Measurements from ENCODE around the gene COL23A1.
A peak's percentile ranks its signal among the peaks of the same experiment; 100 is the strongest.

The COL23A1 gene

GRCh38 chr5:178626484-178627258 is 36.5 kb upstream of the COL23A1 start, which contains the start of gene CLK4:
CLK4 (minus strand) TSS chr5:178627050; CDS start chr5:178623416, 3,634 bp downstream.
- POLR2A ChIA-PET: interaction anchor here (0.6 to 1.1 kb wide), 2 partner anchors 27 to 104 kb away, joined by 3 to 4 read pairs; partner anchors contain the start of gene ZNF354A
- Histone ChIP-seq H3K4me3 (ENCODE audit: low read depth, low read length) (peak within 1 kb of the TSS; percentile 99), H3K36me3 (ENCODE audit: control insufficient read depth in 2 of 2, insufficient read depth in 1 of 2, low read length in 2 of 2) (peaks cover 0 to 16% of the 10 kb centered on the region in 2 experiments; a peak in 1 of 3 replicates), H3K4me1 (ENCODE audit: control insufficient read depth, insufficient read depth, low read length) (peaks cover 6% of the 10 kb centered on the region), H3K27ac (ENCODE audit: extremely low read depth, low read depth, low read length) (peak within 1 kb of the TSS; percentile 85), H3K9me3 (ENCODE audit: control insufficient read depth, insufficient read depth, low read depth, low read length) (no peaks in the 10 kb centered on the region)
- CTCF ChIA-PET: no interaction called here
- peak; percentile 91 for TF ChIP-seq ZBTB10 (tag by site-specific recombination; IDR thresholded peaks at IDR 0.05)
- TF ChIP-seq ZNF324 (tag by site-specific recombination; IDR thresholded peaks at IDR 0.05): peak; percentile 83
- no peak for TF ChIP-seq TRIM28 (IDR thresholded peaks at IDR 0.05; ENCODE audit: borderline replicate concordance, low read length)
- peak; percentile 79 for TF ChIP-seq ZXDB (tag by site-specific recombination; IDR thresholded peaks at IDR 0.05)
- TF ChIP-seq ZNF629 (tag by site-specific recombination; IDR thresholded peaks at IDR 0.05): peak; percentile 88
- peak; percentile 78 for TF ChIP-seq KLF17 (tag by site-specific recombination; IDR thresholded peaks at IDR 0.05)
- TF ChIP-seq BCL11B (tag by site-specific recombination; IDR thresholded peaks at IDR 0.05; ENCODE audit: low read depth): no peak
- TF ChIP-seq, protein P1, sequence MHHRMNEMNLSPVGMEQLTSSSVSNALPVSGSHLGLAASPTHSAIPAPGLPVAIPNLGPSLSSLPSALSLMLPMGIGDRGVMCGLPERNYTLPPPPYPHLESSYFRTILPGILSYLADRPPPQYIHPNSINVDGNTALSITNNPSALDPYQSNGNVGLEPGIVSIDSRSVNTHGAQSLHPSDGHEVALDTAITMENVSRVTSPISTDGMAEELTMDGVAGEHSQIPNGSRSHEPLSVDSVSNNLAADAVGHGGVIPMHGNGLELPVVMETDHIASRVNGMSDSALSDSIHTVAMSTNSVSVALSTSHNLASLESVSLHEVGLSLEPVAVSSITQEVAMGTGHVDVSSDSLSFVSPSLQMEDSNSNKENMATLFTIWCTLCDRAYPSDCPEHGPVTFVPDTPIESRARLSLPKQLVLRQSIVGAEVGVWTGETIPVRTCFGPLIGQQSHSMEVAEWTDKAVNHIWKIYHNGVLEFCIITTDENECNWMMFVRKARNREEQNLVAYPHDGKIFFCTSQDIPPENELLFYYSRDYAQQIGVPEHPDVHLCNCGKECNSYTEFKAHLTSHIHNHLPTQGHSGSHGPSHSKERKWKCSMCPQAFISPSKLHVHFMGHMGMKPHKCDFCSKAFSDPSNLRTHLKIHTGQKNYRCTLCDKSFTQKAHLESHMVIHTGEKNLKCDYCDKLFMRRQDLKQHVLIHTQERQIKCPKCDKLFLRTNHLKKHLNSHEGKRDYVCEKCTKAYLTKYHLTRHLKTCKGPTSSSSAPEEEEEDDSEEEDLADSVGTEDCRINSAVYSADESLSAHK (tag by site-specific recombination; IDR thresholded peaks at IDR 0.05): peak; percentile 32
- 0 out of 2 replicates have a peak, but pooled peaks have one; percentile 36 for TF ChIP-seq ZBTB1 (tag by site-specific recombination; IDR thresholded peaks at IDR 0.05)
- peak; percentile 86; the same call in 1 of the 2 replicates for TF ChIP-seq GLI4 (tag by site-specific recombination; IDR thresholded peaks at IDR 0.05)
- no peak for TF ChIP-seq ZNF148 (tag by site-specific recombination; IDR thresholded peaks at IDR 0.05; ENCODE audit: borderline replicate concordance)
- TF ChIP-seq ZSCAN30 (tag by site-specific recombination; IDR thresholded peaks at IDR 0.05): peak; percentile 73
- TF ChIP-seq ZBTB6 (tag by site-specific recombination; IDR thresholded peaks at IDR 0.05): peak; percentile 44; the same call in 1 of the 2 replicates
- TF ChIP-seq ZNF658 (tag by site-specific recombination; IDR thresholded peaks at IDR 0.05): no peak
- TF ChIP-seq ZBTB48 (tag by site-specific recombination; IDR thresholded peaks at IDR 0.05): peak; percentile 84
- TF ChIP-seq ZFP69B (tag by site-specific recombination; IDR thresholded peaks at IDR 0.05): peak; percentile 74
- peak; percentile 96 for TF ChIP-seq ZBTB26 (tag by site-specific recombination; optimal IDR thresholded peaks at IDR 0.05)
- peak; percentile 95 for TF ChIP-seq ZNF501 (tag by site-specific recombination; IDR thresholded peaks at IDR 0.05)
- TF ChIP-seq ZNF843 (tag by site-specific recombination; IDR thresholded peaks at IDR 0.05): peak; percentile 45; the same call in 1 of the 2 replicates
- TF ChIP-seq, protein P2, sequence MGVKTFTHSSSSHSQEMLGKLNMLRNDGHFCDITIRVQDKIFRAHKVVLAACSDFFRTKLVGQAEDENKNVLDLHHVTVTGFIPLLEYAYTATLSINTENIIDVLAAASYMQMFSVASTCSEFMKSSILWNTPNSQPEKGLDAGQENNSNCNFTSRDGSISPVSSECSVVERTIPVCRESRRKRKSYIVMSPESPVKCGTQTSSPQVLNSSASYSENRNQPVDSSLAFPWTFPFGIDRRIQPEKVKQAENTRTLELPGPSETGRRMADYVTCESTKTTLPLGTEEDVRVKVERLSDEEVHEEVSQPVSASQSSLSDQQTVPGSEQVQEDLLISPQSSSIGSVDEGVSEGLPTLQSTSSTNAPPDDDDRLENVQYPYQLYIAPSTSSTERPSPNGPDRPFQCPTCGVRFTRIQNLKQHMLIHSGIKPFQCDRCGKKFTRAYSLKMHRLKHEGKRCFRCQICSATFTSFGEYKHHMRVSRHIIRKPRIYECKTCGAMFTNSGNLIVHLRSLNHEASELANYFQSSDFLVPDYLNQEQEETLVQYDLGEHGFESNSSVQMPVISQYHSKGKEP (tag by site-specific recombination; IDR thresholded peaks at IDR 0.05): no peak
- TF ChIP-seq ZNF621 (tag by site-specific recombination; IDR thresholded peaks at IDR 0.05): no peak

All from HEK293 (cell line).